ENCODE results near the gene RBM10. TPM values are rescaled to one million over a fixed set of nuclear protein-coding genes. Genes with fewer than 3 reads are reported as not detected.

Gene RBM10
- total RNA-seq, 1 donor from 2014 or later = 87.7 TPM

DNA sequence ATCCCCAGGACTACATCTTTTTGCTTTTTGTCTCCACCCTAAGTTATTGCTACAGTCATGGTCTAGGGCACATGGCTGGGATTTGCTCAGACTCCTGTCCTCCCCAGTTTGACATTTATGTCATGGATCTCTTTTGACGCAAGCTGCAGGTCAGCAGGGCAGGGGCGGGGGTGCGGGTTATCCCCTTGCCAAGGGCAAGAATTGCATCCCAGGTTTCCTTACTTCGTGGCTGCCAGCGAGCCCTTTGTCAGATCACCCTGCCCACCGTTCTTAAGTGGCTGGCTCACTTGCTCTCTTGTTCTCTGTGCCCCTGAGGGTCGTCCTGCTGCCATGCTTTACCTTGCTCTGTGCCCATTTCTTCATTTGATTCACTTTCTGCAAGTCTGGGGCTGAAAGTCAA lies 27.5 kb downstream of the RBM10 start:
- no peak overlapping the region for H3K4me3 Mint-ChIP-seq
- H3K9me3 Mint-ChIP-seq = no peaks in the 10 kb centered on the region
- peaks cover 8% of the 10 kb centered on the region for H3K36me3 Mint-ChIP-seq (ENCODE audit: low read depth)
- DNase-seq (ENCODE audit: low read depth, low spot score) = no peak
- TF ChIP-seq, protein P1, sequence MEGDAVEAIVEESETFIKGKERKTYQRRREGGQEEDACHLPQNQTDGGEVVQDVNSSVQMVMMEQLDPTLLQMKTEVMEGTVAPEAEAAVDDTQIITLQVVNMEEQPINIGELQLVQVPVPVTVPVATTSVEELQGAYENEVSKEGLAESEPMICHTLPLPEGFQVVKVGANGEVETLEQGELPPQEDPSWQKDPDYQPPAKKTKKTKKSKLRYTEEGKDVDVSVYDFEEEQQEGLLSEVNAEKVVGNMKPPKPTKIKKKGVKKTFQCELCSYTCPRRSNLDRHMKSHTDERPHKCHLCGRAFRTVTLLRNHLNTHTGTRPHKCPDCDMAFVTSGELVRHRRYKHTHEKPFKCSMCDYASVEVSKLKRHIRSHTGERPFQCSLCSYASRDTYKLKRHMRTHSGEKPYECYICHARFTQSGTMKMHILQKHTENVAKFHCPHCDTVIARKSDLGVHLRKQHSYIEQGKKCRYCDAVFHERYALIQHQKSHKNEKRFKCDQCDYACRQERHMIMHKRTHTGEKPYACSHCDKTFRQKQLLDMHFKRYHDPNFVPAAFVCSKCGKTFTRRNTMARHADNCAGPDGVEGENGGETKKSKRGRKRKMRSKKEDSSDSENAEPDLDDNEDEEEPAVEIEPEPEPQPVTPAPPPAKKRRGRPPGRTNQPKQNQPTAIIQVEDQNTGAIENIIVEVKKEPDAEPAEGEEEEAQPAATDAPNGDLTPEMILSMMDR (conservative IDR thresholded peaks at IDR 0.05) = no peak
- H3K27me3 Mint-ChIP-seq (ENCODE audit: low read depth) = no peaks in the 10 kb centered on the region
- H3K4me1 Mint-ChIP-seq = no peaks in the 10 kb centered on the region
- H3K27ac Mint-ChIP-seq (ENCODE audit: unreplicated experiment) = no peak overlapping the region

DNA sequence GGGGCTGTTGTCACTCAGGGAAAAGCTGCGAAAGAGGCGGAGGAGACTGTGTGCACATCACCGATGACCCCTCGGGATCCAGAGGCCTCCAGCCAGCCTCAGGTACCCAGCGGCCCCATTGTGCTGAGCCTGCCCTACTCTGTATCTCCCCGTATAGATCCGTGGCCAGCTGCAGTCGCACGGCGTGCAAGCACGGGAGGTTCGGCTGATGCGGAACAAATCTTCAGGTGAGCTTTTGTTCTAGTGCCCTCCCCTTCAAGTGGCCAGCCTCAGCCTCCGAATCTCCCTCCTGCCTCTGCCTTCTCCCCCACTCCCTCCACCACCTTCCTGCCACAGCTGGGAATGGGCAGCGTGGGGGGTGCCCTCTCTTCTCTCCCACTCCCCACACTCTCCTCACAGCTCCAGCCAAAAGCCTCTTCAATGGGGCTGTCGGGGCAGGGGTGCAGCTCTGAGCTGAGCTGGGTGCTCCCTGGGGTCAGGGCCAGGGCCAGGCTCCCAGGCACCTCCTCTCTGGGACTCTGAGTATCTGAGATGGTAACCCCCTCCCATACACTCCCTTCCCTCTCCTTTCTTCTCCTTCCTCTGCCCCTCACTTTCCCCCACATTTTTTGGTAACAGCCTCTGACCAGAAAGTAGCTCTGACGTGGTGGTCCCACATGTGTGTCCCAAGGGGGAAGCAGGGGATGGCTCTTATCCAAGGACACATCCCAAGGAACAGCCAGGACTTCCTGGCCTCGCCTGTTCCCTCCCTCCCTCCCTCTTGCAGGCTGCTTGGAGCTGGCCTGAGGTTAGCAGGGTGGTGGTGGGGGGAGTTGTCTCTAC lies 28.2 kb downstream of the RBM10 start:
- DNase-seq (ENCODE audit: low read depth, low spot score) = no peak
- H3K9me3 Mint-ChIP-seq = no peaks in the 10 kb centered on the region
- no peak overlapping the region for H3K27ac Mint-ChIP-seq (ENCODE audit: unreplicated experiment)
- no peaks in the 10 kb centered on the region for H3K27me3 Mint-ChIP-seq (ENCODE audit: low read depth)
- H3K4me3 Mint-ChIP-seq = no peak overlapping the region
- H3K36me3 Mint-ChIP-seq (ENCODE audit: low read depth) = peaks cover 12% of the 10 kb centered on the region
- TF ChIP-seq, protein P1 (conservative IDR thresholded peaks at IDR 0.05) = no peak
- no peaks in the 10 kb centered on the region for H3K4me1 Mint-ChIP-seq

DNA sequence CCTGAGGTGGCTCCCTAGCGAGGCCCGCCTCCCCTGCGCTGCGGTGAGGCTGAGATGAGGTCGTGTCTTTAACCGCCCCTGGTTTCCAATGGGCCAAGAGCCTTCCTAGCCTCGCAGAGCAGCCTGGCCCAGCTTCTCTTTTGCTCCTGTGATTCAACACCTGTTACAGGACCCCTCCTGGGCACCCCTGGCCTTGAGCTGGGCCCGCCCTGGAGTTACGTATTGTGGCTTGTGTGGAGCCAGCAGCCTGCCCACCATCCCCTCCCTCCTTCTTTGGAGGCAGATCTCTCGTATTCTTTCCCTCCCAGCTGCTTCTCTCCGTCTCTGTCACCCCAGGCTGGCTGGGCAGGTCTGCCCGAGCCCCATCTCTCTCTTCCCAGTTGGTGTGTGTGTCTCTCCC lies 29.4 kb downstream of the RBM10 start:
- H3K27ac Mint-ChIP-seq (ENCODE audit: unreplicated experiment) = no peak overlapping the region
- peaks cover 11% of the 10 kb centered on the region for H3K36me3 Mint-ChIP-seq (ENCODE audit: low read depth)
- TF ChIP-seq, protein P1 (conservative IDR thresholded peaks at IDR 0.05) = no peak
- H3K4me1 Mint-ChIP-seq = no peaks in the 10 kb centered on the region
- no peak for DNase-seq (ENCODE audit: low read depth, low spot score)
- no peaks in the 10 kb centered on the region for H3K9me3 Mint-ChIP-seq
- H3K4me3 Mint-ChIP-seq = no peak overlapping the region
- H3K27me3 Mint-ChIP-seq (ENCODE audit: low read depth) = no peaks in the 10 kb centered on the region

DNA sequence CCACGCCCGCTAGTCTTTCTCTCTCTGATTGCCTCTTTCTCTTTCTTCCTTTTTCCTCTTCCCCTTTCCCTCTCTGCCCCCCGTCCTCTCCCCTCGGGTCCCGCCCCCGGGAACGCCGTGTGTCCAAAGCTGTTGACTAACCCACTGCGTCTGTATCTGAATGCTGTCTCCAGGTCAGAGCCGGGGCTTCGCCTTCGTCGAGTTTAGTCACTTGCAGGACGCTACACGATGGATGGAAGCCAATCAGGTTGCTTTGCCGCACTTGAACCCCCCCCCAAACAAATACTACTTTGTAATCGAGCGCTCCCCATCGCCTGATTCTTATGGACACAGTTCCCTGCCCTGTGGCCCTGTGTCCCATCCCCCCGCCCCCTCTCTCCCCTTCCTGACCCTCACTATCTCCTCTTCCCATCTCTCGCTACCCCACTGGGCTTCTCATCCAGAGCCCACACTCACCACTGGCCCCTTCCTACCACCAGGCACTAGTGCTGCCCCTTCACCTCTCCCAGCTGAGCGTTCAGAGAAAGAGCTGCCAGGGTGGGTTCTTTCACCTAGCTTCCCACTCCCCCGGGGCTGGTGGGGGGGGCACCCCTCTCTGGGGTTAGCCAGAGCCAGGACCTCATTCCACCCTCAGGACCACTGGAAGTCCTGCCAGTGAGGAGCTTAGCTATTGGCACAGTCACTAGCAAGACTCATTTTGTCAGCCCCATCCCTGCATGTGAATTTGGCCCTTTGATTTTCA lies 30.0 kb downstream of the RBM10 start:
- Mint-ChIP-seq H3K27me3 (ENCODE audit: low read depth) (no peaks in the 10 kb centered on the region), H3K4me1 (no peaks in the 10 kb centered on the region), H3K27ac (ENCODE audit: unreplicated experiment) (no peak overlapping the region), H3K36me3 (ENCODE audit: low read depth) (peaks cover 13% of the 10 kb centered on the region), H3K9me3 (no peaks in the 10 kb centered on the region), H3K4me3 (no peak overlapping the region)
- DNase-seq (ENCODE audit: low read depth, low spot score) = no peak
- TF ChIP-seq, protein P1 (conservative IDR thresholded peaks at IDR 0.05) = no peak

DNA sequence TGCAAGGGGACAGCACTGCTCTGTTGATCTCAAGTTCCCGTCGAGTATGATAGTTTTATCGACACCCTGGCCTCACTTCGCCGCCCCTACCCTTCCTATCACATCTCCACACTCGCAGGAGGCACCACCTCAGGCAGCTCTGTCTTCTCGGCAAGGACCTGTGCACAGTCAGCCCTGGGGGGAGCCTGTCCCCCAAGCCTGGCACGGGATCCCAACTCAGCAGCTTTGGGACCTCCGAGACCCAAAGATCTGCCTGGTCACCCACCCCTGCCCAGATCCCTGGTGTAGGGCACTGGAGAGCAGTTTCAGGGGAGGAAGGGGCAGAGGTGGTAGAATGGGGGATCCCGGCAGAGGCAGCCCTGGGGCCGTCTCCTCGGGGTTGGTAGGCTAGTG lies 30.6 kb downstream of the RBM10 start:
- peaks cover 13% of the 10 kb centered on the region for H3K36me3 Mint-ChIP-seq (ENCODE audit: low read depth)
- H3K27ac Mint-ChIP-seq (ENCODE audit: unreplicated experiment) = no peak overlapping the region
- H3K4me1 Mint-ChIP-seq = no peaks in the 10 kb centered on the region
- DNase-seq (ENCODE audit: low read depth, low spot score) = no peak
- TF ChIP-seq, protein P1 (conservative IDR thresholded peaks at IDR 0.05) = no peak
- no peaks in the 10 kb centered on the region for H3K27me3 Mint-ChIP-seq (ENCODE audit: low read depth)
- H3K4me3 Mint-ChIP-seq = no peak overlapping the region
- no peaks in the 10 kb centered on the region for H3K9me3 Mint-ChIP-seq
